Left lung (tissue), 10 donors: ENCODE measurements around the gene PUSL1. TPM values are rescaled to one million over a fixed set of nuclear protein-coding genes. Genes with fewer than 3 reads are reported as not detected.
"Not testable (repeated sequence)": the region's sequence is repeated elsewhere in the genome, so short reads cannot be mapped to it uniquely, and the experiment has no call there.

Experiments
- ATAC-seq: fragments of 200-7000 bp; cut with Tn5 transposase; one replicate; pipeline ENCODE4 v1.9.1; 2020; ENCODE audit warnings: moderate library complexity
- DNase-seq, 4 donors: peaks; one replicate each; pipeline ENCODE4 v3.0.0-alpha.2; 2013 to 2020
- H3K27ac ChIP-seq, 2 donors: fragments of 200-600 bp; sonication (generic) in 1 of 2; one replicate each; pipeline versions ENCODE4 v1.5.0 to v1.8.0; 2020 to 2021
- H3K27me3 ChIP-seq, 2 donors: fragments of 200-600 bp; sonication (generic) in 1 of 2; one replicate each; pipeline versions ENCODE4 v1.5.0 to v1.8.0; 2020 to 2021
- H3K36me3 ChIP-seq, 2 donors: fragments of 200-600 bp; sonication (generic) in 1 of 2; one replicate each; pipeline versions ENCODE4 v1.5.0 to v1.8.0; 2020 to 2021
- H3K4me1 ChIP-seq, 2 donors: fragments of 200-600 bp; one replicate each; pipeline ENCODE4 v1.8.0; 2021
- H3K4me3 ChIP-seq, 2 donors: fragments of 200-600 bp; sonication (generic) in 1 of 2; one replicate each; pipeline versions ENCODE4 v1.5.0 to v1.8.0; 2020 to 2021; ENCODE audit warnings: mild to moderate bottlenecking in 1 of 2
- H3K9me3 ChIP-seq, 2 donors: fragments of 200-600 bp; sonication (generic) in 1 of 2; one replicate each; pipeline versions ENCODE4 v1.5.0 to v1.8.0; 2020 to 2021
- intact Hi-C, 2 donors: fragments of 100-400 bp; cut with DNase I; formaldehyde crosslinking; loops; one replicate each; pipeline versions ENCODE4 v1.11.2 to v1.14.2; 2022
- polyA plus RNA-seq, 6 donors: library from polyadenylated mRNA; unstranded; fragments of 120-200 nt; gene quantifications; one replicate each; pipeline ENCODE4 v1.2.1, GENCODE V29; 2013; ENCODE audit not compliant: insufficient read length in 6 of 6
- total RNA-seq, 2 donors: library from RNA; stranded (reverse); fragmentation: NEBNext Ultra II Directional; extraction: Animal tissue kit (Norgen Biotek cat#: 25700); gene quantifications; one replicate each; pipeline ENCODE4 v1.2.1, GENCODE V29; 2021
- TF ChIP-seq, protein P1 (sequence below), 2 donors: fragments of 200-600 bp; sonication (generic) in 1 of 2; IDR thresholded peaks; one replicate each; pipeline versions ENCODE4 v1.5.0 to v1.8.0; 2021; ENCODE audit warnings: antibody characterized with exemption in 2 of 2
- donor health status: DM: no; HTN: yes; CAD: no.
- donor health status: DM: no; HTN: no; CAD: no.

Gene PUSL1
- total and polyA plus RNA-seq, 8 donors, result 4.3 to 18.3 (median 8.7) TPM

DNA sequence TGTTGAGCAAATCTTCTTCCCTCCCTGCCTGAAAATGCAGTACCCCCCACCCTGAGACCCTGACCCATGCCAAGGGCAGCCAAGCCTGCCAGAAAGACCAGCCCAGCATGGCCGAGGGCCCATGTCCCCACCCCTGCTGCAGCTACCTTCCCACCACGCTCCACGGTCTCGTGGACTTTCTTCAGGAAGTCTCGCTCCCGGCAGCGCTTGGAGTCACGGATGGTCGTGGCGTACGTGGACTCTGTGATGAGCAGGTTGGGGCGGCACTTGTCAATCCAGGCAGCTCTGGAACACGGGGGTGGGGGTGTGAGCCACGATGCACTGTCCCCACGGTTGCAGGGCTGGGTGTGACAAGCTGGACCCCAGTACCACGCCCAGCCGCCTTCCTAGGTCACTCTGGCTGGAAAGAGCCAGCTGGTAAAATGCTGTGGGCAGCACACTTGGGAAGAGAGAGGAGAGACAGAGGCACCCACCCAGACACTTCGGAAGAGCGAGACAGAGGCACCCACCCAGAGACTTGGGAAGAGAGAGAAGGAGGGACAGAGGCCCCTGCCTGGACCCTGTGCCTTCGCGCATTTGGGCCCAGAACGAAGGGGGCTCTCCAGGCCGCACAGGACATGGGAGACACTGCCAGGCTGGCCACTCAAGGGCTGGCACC lies 6.4 kb downstream of the PUSL1 start:
- no peak for ATAC-seq
- Histone ChIP-seq H3K4me1 (peaks cover 7 to 22% of the 10 kb centered on the region in 2 donors), H3K9me3 (no peaks in the 10 kb centered on the region), H3K4me3 (no peak overlapping the region), H3K27ac (no peak overlapping the region), H3K27me3 (no peaks in the 10 kb centered on the region), H3K36me3 (peaks cover 0 to 93% of the 10 kb centered on the region in 2 donors)
- intact Hi-C loops, result no loop called here
- no peak for DNase-seq
- TF ChIP-seq, protein P1, sequence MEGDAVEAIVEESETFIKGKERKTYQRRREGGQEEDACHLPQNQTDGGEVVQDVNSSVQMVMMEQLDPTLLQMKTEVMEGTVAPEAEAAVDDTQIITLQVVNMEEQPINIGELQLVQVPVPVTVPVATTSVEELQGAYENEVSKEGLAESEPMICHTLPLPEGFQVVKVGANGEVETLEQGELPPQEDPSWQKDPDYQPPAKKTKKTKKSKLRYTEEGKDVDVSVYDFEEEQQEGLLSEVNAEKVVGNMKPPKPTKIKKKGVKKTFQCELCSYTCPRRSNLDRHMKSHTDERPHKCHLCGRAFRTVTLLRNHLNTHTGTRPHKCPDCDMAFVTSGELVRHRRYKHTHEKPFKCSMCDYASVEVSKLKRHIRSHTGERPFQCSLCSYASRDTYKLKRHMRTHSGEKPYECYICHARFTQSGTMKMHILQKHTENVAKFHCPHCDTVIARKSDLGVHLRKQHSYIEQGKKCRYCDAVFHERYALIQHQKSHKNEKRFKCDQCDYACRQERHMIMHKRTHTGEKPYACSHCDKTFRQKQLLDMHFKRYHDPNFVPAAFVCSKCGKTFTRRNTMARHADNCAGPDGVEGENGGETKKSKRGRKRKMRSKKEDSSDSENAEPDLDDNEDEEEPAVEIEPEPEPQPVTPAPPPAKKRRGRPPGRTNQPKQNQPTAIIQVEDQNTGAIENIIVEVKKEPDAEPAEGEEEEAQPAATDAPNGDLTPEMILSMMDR (IDR thresholded peaks at IDR 0.05), result no peak

DNA sequence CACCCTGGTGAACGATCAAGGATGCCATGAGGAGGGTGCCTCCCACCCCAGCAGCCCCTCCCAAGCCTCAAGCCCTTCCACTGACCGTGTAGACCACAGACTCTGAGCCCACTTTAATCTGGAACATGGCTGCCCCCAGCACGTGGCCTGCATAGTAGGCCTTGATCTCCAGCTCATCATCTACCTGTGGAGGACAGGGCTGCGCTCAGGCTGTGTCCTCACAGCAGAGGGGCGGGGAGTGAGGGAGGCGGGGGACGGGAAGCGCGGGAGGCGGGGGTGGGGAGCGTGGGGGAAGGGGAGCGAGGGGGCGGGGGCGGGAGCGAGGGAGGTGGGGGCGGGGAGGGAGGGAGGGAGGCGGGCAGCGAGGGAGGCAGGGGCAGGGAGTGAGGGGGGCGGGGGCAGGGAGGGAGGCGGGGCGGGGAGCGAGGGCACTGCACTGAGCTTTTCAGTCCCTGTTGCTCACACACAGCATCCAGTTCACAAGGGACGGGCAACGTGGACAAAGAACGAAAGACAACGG lies 7.1 kb downstream of the PUSL1 start:
- Histone ChIP-seq H3K27me3 (no peaks in the 10 kb centered on the region), H3K4me1 (peaks cover 7 to 22% of the 10 kb centered on the region in 2 donors), H3K9me3 (no peaks in the 10 kb centered on the region), H3K36me3 (peaks cover 0 to 93% of the 10 kb centered on the region in 2 donors), H3K27ac (no peak overlapping the region), H3K4me3 (no peak overlapping the region)
- DNase-seq (no peak), ATAC-seq (no peak)
- TF ChIP-seq, protein P1 (IDR thresholded peaks at IDR 0.05), result no peak
- intact Hi-C loops, result no loop called here

DNA sequence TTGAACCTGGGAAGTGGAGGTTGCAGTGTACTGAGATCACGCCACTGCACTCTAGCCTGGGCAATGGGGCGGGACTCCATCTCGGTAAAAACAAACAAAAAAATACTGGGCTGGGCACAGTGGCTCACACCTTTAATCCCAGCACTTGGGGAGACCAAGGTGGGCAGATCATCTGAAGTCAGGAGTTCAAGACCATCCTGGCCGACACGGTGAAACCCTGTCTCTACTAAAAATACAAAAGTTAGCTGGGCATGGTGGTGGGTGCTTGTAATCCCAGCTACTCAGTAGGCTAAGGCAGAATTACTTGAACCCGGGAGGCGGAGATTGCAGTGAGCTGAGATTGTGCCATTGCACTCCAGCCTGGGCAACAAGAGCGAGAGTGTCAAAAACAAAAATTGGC lies 7.8 kb downstream of the PUSL1 start:
- DNase-seq, H3K27me3 ChIP-seq, ATAC-seq, H3K4me3 ChIP-seq, intact Hi-C loops, H3K27ac ChIP-seq, H3K9me3 ChIP-seq: not testable (repeated sequence)
- H3K36me3 ChIP-seq, result peaks cover 0 to 93% of the 10 kb centered on the region in 2 donors
- H3K4me1 ChIP-seq, result peaks cover 7 to 26% of the 10 kb centered on the region in 2 donors

DNA sequence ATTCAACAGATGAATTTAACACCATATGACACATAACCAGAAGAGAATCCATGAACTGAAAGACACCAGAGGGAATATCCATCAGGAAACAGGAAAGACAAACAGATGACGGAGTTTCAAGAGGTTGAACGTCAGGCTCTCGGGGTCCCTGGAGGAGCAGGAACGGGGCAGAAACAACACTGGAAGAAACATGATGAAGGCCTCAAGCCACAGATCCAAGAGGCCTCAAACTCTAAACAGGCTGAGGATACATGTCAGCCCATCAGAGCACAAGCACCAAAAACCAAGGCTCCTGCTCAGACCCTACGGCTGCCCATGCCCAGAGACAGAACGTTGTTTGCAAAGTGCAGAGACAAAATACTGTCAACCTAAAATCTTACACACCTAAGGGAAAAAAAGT lies 9.0 kb downstream of the PUSL1 start:
- H3K27me3 ChIP-seq, result no peaks in the 10 kb centered on the region
- H3K9me3 ChIP-seq, result no peaks in the 10 kb centered on the region
- peak overlapping the region; percentile 38 to 65 for H3K27ac ChIP-seq
- no peak for ATAC-seq
- intact Hi-C loops, result no loop called here
- H3K36me3 ChIP-seq, result peaks cover 0 to 86% of the 10 kb centered on the region in 2 donors
- TF ChIP-seq, protein P1 (IDR thresholded peaks at IDR 0.05), result no peak
- DNase-seq, result no peak
- H3K4me1 ChIP-seq, result peaks cover 7 to 36% of the 10 kb centered on the region in 2 donors
- no peak overlapping the region for H3K4me3 ChIP-seq

DNA sequence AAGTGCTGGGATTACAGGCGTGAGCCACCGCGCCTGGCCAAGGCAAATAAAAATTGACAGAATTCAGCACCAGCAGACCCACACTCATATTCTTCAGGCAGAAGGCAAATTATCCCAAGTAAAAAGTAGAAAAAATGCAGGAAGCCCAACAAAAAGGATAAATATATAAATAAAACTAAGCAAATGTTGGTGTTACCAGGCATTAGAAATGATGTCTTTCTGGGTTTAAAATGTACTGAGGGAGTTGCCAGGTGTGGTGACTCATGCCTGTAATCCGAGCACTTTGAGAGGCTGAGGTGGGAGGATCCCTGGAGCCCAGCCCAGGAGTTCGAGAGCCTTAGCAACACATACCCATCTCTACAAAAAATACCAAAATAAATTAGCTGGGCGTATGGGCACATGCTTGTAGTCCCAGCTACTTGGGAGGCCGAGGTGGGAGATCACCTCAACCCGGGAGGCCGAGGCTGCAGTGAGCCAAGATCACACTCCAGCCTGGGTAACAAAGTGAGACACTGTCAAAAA lies 9.8 kb downstream of the PUSL1 start:
- ATAC-seq, result peak; percentile 88
- peak overlapping the region; percentile 38 to 65 for H3K27ac ChIP-seq
- H3K4me3 ChIP-seq, result no peak overlapping the region

More for the DNA sequence above, 9.8 kb downstream of the PUSL1 start:
- peaks cover 0 to 78% of the 10 kb centered on the region in 2 donors for H3K36me3 ChIP-seq
- peaks cover 7 to 42% of the 10 kb centered on the region in 2 donors for H3K4me1 ChIP-seq
- no peaks in the 10 kb centered on the region for H3K27me3 ChIP-seq
- DNase-seq, result peak in 2 of 4 donors; percentile 60 to 83
- intact Hi-C loops, result no loop called here
- TF ChIP-seq, protein P1 (IDR thresholded peaks at IDR 0.05), result no peak
- no peaks in the 10 kb centered on the region for H3K9me3 ChIP-seq
